Measurements from ENCODE around the gene DGKD. TPM values are rescaled to one million over a fixed set of nuclear protein-coding genes. Genes with fewer than 3 reads are reported as not detected.

DGKD gene
- total RNA-seq, 4 donors from 2014 or later = 9.1 to 21.9 (median 17.8) TPM

DNA sequence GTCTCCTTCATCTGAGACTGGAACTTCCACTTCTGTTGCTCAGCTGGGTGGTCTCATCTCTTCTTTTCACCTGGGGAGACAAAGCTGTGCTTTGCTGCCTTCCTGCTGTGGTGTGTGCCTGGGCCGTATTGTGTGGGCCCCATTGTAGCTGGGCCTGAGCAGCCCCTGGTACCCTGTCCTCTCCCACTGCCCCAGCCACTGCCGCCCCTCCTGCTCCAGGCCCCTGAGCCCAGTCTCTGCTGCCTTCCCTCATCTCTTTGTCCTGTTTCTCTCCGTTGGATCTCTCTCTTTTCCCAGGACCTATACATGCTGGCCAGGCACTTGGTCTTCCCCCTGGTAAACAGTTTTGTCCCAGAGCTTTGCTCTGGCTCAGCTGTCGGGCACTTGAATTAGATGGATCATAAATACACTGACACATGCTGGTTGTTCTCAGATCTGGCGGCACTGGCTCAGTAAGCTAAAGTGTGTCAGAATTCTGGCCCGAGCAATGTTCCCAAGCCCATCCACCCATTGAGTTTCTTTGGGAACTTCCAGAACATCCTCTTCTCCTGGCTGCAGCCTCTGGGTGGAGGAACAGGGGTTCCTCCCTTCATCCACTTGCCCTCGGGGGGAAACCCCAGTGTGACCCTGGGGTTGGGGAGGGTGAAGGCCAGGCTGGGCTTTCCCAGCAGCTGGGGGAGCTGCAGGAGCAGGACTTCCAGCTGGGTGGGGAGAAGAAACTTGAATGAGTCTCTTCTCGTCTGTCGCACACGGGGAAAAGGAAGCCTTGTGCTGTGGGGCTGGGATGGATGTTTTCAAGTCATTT lies 99.0 kb downstream of the DGKD start:
- ATAC-seq = no peak
- H3K36me3 ChIP-seq = peaks cover 0 to 100% of the 10 kb centered on the region in 2 donors
- H3K9me3 ChIP-seq = no peaks in the 10 kb centered on the region
- TF ChIP-seq POLR2A (IDR thresholded peaks at IDR 0.05) (no peak), POLR2AphosphoS5 (IDR thresholded peaks at IDR 0.05) (no peak), EP300 (IDR thresholded peaks at IDR 0.05) (no peak)
- TF ChIP-seq, protein P1, sequence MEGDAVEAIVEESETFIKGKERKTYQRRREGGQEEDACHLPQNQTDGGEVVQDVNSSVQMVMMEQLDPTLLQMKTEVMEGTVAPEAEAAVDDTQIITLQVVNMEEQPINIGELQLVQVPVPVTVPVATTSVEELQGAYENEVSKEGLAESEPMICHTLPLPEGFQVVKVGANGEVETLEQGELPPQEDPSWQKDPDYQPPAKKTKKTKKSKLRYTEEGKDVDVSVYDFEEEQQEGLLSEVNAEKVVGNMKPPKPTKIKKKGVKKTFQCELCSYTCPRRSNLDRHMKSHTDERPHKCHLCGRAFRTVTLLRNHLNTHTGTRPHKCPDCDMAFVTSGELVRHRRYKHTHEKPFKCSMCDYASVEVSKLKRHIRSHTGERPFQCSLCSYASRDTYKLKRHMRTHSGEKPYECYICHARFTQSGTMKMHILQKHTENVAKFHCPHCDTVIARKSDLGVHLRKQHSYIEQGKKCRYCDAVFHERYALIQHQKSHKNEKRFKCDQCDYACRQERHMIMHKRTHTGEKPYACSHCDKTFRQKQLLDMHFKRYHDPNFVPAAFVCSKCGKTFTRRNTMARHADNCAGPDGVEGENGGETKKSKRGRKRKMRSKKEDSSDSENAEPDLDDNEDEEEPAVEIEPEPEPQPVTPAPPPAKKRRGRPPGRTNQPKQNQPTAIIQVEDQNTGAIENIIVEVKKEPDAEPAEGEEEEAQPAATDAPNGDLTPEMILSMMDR (IDR thresholded peaks at IDR 0.05) = no peak
- H3K27ac ChIP-seq = peak overlapping the region in 2 of 4 donors; percentile 26 to 48
- 78 to 91% methylated on average over 4 to 5 of the region's 10 CpGs for WGBS, 2 donors (ENCODE audit: low coverage in 1 of 2)
- peaks cover 0 to 7% (median 0%) of the 10 kb centered on the region in 3 donors for H3K4me1 ChIP-seq
- H3K27me3 ChIP-seq = no peaks in the 10 kb centered on the region
- no peak overlapping the region for H3K4me3 ChIP-seq

GRCh38 chr2:233453916-233454315 lies 99.6 kb downstream of the DGKD start:
- no peak for ATAC-seq
- no peaks in the 10 kb centered on the region for H3K27me3 ChIP-seq
- no peak for TF ChIP-seq POLR2A (IDR thresholded peaks at IDR 0.05)
- no peak for TF ChIP-seq POLR2AphosphoS5 (IDR thresholded peaks at IDR 0.05)
- TF ChIP-seq, protein P1 (IDR thresholded peaks at IDR 0.05) = no peak
- TF ChIP-seq EP300 (IDR thresholded peaks at IDR 0.05) = no peak
- H3K4me1 ChIP-seq = peaks cover 0 to 4% (median 0%) of the 10 kb centered on the region in 3 donors
- no peaks in the 10 kb centered on the region for H3K9me3 ChIP-seq
- H3K36me3 ChIP-seq = peaks cover 0 to 100% of the 10 kb centered on the region in 2 donors
- no peak overlapping the region for H3K4me3 ChIP-seq
- 77 to 94% methylated on average over 5 to 8 of the region's 8 CpGs for WGBS, 2 donors (ENCODE audit: low coverage in 1 of 2)
- no peak overlapping the region for H3K27ac ChIP-seq

DNA sequence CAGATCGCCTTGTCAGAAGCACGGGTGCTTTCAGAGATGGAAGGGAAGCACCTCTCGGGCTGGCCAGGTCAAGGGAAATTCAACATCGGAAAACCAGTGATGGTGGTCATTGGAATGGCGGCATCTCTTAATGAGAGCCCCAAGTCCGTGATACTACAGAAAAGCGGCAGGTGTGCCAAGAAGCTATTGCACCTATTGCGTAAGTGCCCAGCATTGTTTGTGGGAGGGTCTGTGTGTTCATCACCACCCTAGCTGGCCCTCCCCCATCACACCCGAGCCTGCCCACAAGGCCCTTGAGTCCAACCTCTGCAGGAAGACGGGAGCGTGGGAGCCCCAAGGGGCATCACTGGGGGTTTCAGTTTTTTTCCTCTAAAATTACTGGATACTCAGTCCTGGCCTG lies 100.7 kb downstream of the DGKD start:
- no peak overlapping the region for H3K27ac ChIP-seq
- TF ChIP-seq EP300 (IDR thresholded peaks at IDR 0.05) = no peak
- TF ChIP-seq, protein P1 (IDR thresholded peaks at IDR 0.05) = no peak
- no peak for TF ChIP-seq POLR2A (IDR thresholded peaks at IDR 0.05)
- no peak for TF ChIP-seq POLR2AphosphoS5 (IDR thresholded peaks at IDR 0.05)
- WGBS, 2 donors (ENCODE audit: low coverage in 1 of 2) = 95 to 100% methylated on average over 1 to 5 of the region's 11 CpGs
- H3K27me3 ChIP-seq = no peaks in the 10 kb centered on the region
- no peaks in the 10 kb centered on the region for H3K4me1 ChIP-seq
- H3K4me3 ChIP-seq = no peak overlapping the region
- H3K9me3 ChIP-seq = no peaks in the 10 kb centered on the region
- H3K36me3 ChIP-seq = peaks cover 0 to 100% of the 10 kb centered on the region in 2 donors
- ATAC-seq = no peak

- H3K36me3 ChIP-seq = peaks cover 0 to 100% of the 10 kb centered on the region in 2 donors
- no peaks in the 10 kb centered on the region for H3K4me1 ChIP-seq
- TF ChIP-seq EP300 (IDR thresholded peaks at IDR 0.05) (no peak), POLR2AphosphoS5 (IDR thresholded peaks at IDR 0.05) (no peak), POLR2A (IDR thresholded peaks at IDR 0.05) (no peak)
- TF ChIP-seq, protein P1 (IDR thresholded peaks at IDR 0.05) = no peak
- H3K27ac ChIP-seq = no peak overlapping the region
- ATAC-seq = no peak
- H3K27me3 ChIP-seq = no peaks in the 10 kb centered on the region
- 100% methylated on average over 1 of the region's 7 CpGs; no CpG with 5 or more reads in 1 of the 2 donors for WGBS, 2 donors (ENCODE audit: low coverage in 1 of 2)
- no peaks in the 10 kb centered on the region for H3K9me3 ChIP-seq
- H3K4me3 ChIP-seq = no peak overlapping the region
These were observed 101.2 kb downstream of the DGKD start for GRCh38 chr2:233455491-233455890.

- ATAC-seq = no peak
- H3K27me3 ChIP-seq = no peaks in the 10 kb centered on the region
- TF ChIP-seq, protein P1 (IDR thresholded peaks at IDR 0.05) = no peak
- TF ChIP-seq POLR2A (IDR thresholded peaks at IDR 0.05) = no peak
- TF ChIP-seq POLR2AphosphoS5 (IDR thresholded peaks at IDR 0.05) = no peak
- TF ChIP-seq EP300 (IDR thresholded peaks at IDR 0.05) = no peak
- 87 to 92% methylated on average over 9 to 11 of the region's 11 CpGs for WGBS, 2 donors (ENCODE audit: low coverage in 1 of 2)
- no peaks in the 10 kb centered on the region for H3K4me1 ChIP-seq
- H3K27ac ChIP-seq = no peak overlapping the region
- no peaks in the 10 kb centered on the region for H3K9me3 ChIP-seq
- peaks cover 0 to 100% of the 10 kb centered on the region in 2 donors for H3K36me3 ChIP-seq
- no peak overlapping the region for H3K4me3 ChIP-seq
These were observed 101.8 kb downstream of the DGKD start for GRCh38 chr2:233456111-233456510.

All from gastroesophageal sphincter (tissue), 4 donors.